Measurements from ENCODE around the gene HDAC9. TPM values are rescaled to one million over a fixed set of nuclear protein-coding genes. Genes with fewer than 3 reads are reported as not detected.

Gene HDAC9
- total RNA-seq, 1 donor = 20.9 TPM

DNA sequence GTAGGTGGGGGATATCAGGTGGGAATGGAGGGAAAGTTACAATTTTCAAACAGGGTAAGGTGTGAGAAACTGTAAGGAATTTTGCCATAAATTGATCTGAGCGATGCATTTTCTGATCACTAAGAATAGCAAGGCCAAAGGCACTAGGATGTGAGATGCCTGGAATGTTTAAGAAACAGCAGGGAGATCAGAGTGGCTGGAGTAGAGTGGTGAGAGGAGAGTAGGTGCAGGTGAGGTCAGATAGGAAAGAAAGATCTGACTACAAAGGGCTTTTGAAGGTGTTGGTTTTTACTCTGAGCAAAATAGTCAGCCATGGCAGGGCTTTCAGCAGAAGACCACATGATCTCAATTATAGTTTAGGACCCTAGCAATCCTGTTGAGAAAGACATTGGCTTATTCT lies 55.0 kb downstream of the HDAC9 start:
- no peaks in the 10 kb centered on the region for H3K9me3 ChIP-seq (ENCODE audit: low read depth, low read length)
- peaks cover 7% of the 10 kb centered on the region for H3K4me1 ChIP-seq (ENCODE audit: insufficient read depth, low read length)
- H3K27me3 ChIP-seq (ENCODE audit: insufficient read depth, low read length) = no peaks in the 10 kb centered on the region
- no peak overlapping the region for H3K4me3 ChIP-seq (ENCODE audit: low read length)

DNA sequence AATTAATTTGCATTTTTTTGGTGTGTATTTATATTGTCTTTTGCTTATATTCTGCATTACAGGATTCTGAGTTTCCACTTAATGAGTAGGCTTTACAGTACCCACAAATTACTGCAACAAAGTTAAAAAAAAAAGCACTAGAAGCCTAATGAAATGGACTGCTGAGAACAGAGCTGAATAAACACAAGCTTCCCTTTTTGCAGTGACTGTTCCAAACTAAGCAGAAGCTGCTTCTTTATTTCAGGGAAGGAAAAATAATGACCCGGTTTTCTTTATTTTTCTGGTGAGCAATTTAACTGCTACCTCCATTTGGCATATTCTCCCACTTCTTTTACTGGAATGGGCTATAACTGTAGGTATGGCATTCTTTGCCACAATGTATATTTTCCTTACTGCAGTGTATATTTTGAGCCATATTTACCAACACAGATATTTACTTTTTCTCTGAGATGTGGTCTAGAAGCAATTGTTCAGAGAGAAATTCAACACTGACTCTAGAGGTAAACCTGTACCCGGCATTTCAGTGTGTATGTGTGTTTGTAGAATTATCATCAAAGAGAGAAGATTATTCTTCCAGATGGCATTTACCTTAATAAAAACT lies 56.9 kb downstream of the HDAC9 start:
- Histone ChIP-seq H3K9me3 (ENCODE audit: low read depth, low read length) (no peaks in the 10 kb centered on the region), H3K4me1 (ENCODE audit: insufficient read depth, low read length) (peaks cover 7% of the 10 kb centered on the region), H3K27me3 (ENCODE audit: insufficient read depth, low read length) (no peaks in the 10 kb centered on the region), H3K4me3 (ENCODE audit: low read length) (no peak overlapping the region)

DNA sequence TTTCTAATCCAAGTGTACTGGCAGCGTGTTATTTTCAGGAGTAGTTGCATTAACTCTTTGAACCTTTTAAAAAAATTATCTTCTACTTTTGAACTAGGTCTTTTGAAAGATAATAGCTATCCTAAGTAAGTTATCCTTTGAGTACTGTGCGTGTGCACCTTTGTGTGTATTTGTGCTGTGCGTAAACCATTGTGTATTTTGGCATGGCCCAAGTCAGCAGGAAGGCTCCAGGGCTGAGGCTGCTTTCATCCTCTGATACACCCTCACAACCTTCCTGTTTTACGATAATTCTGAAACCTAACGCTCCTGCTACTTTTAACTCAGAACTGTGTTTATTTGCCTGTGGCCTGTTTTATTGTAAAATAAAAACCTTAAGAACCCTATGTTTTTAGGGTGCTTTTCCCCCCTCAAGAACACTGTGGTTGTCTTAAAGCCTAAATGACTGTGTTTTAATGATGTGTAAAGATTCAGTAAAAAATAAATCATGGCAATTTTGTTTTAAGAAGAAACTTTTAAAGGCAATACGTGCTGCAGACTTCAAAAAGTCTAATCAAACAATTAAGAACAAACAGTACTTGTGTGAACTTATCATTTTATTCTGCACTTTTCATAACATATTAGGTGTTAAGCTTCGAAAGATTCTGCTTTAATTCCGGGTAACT lies 57.5 kb downstream of the HDAC9 start:
- H3K4me1 ChIP-seq (ENCODE audit: insufficient read depth, low read length) = peaks cover 7% of the 10 kb centered on the region
- H3K9me3 ChIP-seq (ENCODE audit: low read depth, low read length) = no peaks in the 10 kb centered on the region
- H3K27me3 ChIP-seq (ENCODE audit: insufficient read depth, low read length) = no peaks in the 10 kb centered on the region
- H3K4me3 ChIP-seq (ENCODE audit: low read length) = no peak overlapping the region

DNA sequence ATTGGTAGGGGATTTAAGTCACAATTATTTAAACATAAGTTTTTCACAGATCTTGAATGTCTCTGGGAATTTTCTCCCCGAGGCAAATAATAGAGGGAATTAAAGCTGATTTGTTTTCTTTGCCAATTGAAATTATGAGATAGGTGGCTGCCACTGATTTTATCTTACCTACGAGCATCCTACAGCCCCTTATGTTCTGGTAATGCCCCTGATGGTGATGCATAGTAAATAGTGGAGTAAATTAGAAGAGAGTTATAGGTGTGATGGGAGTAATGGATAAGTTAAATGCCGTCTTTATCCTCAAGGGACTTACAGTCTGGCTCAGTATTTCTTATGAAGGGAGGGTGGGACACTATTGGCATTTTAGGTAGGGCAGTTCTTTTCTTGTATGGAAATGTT lies 58.1 kb downstream of the HDAC9 start:
- H3K4me3 ChIP-seq (ENCODE audit: low read length) = no peak overlapping the region
- H3K4me1 ChIP-seq (ENCODE audit: insufficient read depth, low read length) = peaks cover 7% of the 10 kb centered on the region
- H3K27me3 ChIP-seq (ENCODE audit: insufficient read depth, low read length) = no peaks in the 10 kb centered on the region
- no peaks in the 10 kb centered on the region for H3K9me3 ChIP-seq (ENCODE audit: low read depth, low read length)

DNA sequence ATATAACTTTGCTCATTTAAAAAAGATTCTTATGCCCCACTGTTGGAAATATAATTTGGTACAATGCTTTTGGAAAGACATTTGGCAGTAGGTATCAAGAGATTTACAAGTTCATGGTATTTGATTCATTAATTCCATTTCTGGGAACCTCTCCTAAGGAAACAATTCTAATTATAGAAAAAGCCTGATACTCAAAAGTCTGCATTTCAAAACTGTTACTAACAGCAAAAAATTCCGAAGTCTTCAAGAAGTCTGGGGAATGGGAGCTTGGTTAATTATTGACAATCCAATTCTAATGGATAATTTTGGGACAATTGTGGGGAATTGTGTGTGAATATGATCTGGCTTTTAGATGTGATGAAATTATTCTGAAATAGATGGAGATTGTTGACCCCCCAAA lies 59.6 kb downstream of the HDAC9 start:
- Histone ChIP-seq H3K9me3 (ENCODE audit: low read depth, low read length) (no peaks in the 10 kb centered on the region), H3K4me3 (ENCODE audit: low read length) (no peak overlapping the region), H3K27me3 (ENCODE audit: insufficient read depth, low read length) (no peaks in the 10 kb centered on the region), H3K4me1 (ENCODE audit: insufficient read depth, low read length) (peaks cover 7% of the 10 kb centered on the region)

DNA sequence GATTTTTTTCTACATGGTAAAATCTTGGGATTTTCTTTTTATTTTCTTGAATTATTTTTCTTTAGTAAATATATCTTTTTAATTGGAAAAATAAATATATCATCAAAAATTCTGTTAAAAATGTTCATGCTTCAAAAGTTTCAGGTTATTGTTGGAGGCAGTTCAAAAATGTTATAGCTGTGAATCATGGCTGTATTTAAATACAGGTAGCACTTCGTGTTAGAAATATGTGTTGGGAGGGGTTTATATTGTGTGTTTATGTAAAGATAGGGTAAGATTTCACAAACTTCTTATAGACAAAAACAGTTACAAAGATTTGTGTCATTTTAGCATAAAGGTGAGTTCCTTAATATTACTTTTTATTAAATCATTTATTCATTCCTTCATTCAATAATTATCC lies 60.4 kb downstream of the HDAC9 start:
- Histone ChIP-seq H3K27me3 (ENCODE audit: insufficient read depth, low read length) (no peaks in the 10 kb centered on the region), H3K4me3 (ENCODE audit: low read length) (no peak overlapping the region), H3K9me3 (ENCODE audit: low read depth, low read length) (no peaks in the 10 kb centered on the region), H3K4me1 (ENCODE audit: insufficient read depth, low read length) (peaks cover 7% of the 10 kb centered on the region)

DNA sequence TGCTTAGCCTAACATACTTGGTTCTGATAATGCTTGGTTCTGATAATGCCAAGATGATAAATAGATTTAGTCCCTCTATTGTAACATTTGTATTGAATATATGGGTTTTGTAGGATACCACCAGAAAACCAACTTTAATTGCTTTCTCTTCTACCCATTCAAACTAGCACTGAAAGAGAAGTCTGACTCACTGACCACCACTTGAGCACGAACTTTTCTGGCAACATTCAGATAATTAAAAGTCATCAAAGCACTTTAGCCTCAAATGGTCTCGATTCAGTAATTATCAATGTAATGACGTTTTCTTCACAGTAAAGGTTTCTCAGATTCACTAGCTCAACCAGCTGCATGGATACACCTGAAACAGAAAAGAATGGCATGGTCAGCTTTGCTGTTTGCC lies 63.0 kb downstream of the HDAC9 start:
- Histone ChIP-seq H3K4me3 (ENCODE audit: low read length) (no peak overlapping the region), H3K27me3 (ENCODE audit: insufficient read depth, low read length) (no peaks in the 10 kb centered on the region), H3K9me3 (ENCODE audit: low read depth, low read length) (no peaks in the 10 kb centered on the region), H3K4me1 (ENCODE audit: insufficient read depth, low read length) (no peaks in the 10 kb centered on the region)

DNA sequence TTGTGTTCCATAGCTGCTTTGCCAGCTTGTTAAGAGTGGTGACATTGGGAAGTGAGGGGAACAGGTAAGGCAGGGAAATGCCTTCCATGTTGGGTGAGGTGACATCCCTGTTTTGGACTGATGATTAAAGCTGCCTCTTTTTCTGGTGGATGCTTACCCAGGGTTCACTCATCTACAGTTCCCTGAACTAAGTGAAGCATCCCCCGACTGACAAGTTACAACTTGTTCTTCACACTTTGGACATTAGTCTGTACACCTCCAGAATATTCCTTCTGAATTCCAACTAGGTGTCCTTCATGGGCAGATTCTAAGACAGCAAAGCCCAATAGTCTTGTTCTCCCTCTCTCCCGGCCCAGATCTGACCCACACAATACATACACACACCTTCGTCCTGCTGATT lies 63.4 kb downstream of the HDAC9 start:
- Histone ChIP-seq H3K4me1 (ENCODE audit: insufficient read depth, low read length) (no peaks in the 10 kb centered on the region), H3K4me3 (ENCODE audit: low read length) (no peak overlapping the region), H3K27me3 (ENCODE audit: insufficient read depth, low read length) (no peaks in the 10 kb centered on the region), H3K9me3 (ENCODE audit: low read depth, low read length) (no peaks in the 10 kb centered on the region)

DNA sequence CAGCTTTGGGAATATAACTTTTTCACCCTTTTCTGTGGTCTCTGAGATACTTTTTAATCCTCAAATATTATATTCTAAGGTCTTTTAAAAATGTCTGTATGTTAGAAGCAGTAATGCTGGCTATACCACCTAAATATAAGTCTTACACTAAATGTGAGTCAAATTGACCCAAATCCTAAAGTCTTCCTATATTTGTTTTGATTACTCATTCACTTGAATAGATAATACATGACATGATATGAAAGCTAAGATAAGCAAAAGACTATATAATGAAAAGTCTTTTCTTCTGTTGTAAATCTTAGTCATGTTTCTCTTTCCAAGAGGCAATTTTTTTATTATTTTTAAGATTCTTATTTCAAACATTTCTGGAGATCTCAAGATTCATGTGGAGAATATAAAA lies 64.2 kb downstream of the HDAC9 start:
- Histone ChIP-seq H3K4me3 (ENCODE audit: low read length) (no peak overlapping the region), H3K9me3 (ENCODE audit: low read depth, low read length) (no peaks in the 10 kb centered on the region), H3K4me1 (ENCODE audit: insufficient read depth, low read length) (no peaks in the 10 kb centered on the region), H3K27me3 (ENCODE audit: insufficient read depth, low read length) (no peaks in the 10 kb centered on the region)

DNA sequence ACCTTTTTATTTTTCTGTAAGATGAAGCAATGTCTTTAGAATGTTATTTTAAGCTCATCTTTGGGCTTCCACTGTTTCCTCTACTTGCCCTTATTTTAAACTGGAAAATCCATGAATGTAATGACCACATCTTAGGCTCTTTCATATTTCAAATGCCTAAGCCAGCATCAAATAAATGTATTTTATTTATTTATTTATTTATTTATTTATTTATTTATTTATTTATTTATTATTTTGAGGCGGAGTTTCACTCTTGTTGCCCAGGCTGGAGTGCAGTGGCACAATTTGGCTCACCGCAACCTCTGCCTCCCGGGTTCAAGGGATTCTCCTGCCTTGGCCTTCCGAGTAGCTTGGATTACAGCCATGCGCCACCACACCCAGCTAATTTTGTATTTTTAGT lies 69.2 kb downstream of the HDAC9 start:
- Histone ChIP-seq H3K27me3 (ENCODE audit: insufficient read depth, low read length) (no peaks in the 10 kb centered on the region), H3K4me1 (ENCODE audit: insufficient read depth, low read length) (peaks cover 5% of the 10 kb centered on the region), H3K9me3 (ENCODE audit: low read depth, low read length) (no peaks in the 10 kb centered on the region), H3K4me3 (ENCODE audit: low read length) (no peak overlapping the region)

DNA sequence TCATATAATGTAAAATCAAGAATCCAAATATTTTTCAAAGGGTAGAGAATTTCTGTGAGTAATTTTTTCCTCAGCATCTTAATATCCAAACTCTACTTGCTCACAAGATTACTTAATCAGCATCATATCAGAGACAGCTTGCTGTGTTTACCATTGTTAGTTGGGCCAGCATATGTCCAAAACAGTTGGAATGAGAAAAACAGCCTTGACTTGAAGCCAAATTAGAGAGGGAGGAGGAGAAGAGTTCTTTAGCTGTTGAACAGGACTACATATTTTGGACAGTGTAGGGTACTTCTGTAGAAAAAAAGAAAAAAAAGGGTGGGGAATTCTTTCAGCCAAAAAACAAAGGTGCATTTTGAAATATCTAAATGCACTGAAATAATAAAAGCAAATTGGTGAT lies 69.8 kb downstream of the HDAC9 start:
- Histone ChIP-seq H3K4me1 (ENCODE audit: insufficient read depth, low read length) (peaks cover 5% of the 10 kb centered on the region), H3K4me3 (ENCODE audit: low read length) (no peak overlapping the region), H3K27me3 (ENCODE audit: insufficient read depth, low read length) (no peaks in the 10 kb centered on the region), H3K9me3 (ENCODE audit: low read depth, low read length) (no peaks in the 10 kb centered on the region)

DNA sequence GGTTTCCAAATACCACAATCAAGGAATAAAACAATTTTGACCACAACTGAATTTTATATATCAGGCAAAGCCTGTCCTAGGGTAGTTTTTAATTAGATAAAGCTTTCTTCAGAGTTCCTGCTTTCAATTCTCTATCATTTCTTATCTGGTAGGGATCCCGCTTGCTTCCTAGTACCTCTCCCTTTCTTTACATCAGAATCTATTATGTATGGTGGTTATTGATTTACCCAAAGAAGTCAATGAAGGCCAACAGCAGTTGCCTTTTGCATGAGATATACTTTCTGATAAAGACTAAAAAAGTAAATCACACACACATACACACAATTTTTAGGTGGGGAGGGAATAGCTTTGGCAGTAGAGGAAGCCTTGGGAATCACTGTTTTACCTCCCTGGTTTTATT lies 70.7 kb downstream of the HDAC9 start:
- peaks cover 5% of the 10 kb centered on the region for H3K4me1 ChIP-seq (ENCODE audit: insufficient read depth, low read length)
- no peak overlapping the region for H3K4me3 ChIP-seq (ENCODE audit: low read length)
- no peaks in the 10 kb centered on the region for H3K9me3 ChIP-seq (ENCODE audit: low read depth, low read length)
- no peaks in the 10 kb centered on the region for H3K27me3 ChIP-seq (ENCODE audit: insufficient read depth, low read length)

DNA sequence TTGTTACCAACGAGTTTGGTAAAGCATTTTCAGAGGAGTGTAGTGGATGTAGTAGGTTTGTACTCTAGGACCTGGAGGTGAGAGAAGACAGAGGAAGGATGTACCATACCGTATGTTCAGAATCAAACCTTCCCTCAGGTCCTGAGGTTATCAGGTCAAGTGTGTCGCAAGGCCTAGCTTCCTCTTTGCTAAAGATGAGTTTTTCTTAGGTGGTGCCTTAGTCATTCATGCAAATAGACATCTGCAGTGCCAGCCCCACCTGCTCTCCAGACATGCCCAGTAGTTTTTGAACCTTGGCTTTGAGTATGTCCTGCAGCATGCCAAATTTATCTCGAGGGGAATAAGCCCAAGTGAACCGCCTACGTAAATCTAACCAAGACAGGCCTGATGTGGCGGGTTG lies 71.3 kb downstream of the HDAC9 start:
- H3K27me3 ChIP-seq (ENCODE audit: insufficient read depth, low read length) = no peaks in the 10 kb centered on the region
- H3K9me3 ChIP-seq (ENCODE audit: low read depth, low read length) = no peaks in the 10 kb centered on the region
- H3K4me3 ChIP-seq (ENCODE audit: low read length) = no peak overlapping the region
- peaks cover 5% of the 10 kb centered on the region for H3K4me1 ChIP-seq (ENCODE audit: insufficient read depth, low read length)

DNA sequence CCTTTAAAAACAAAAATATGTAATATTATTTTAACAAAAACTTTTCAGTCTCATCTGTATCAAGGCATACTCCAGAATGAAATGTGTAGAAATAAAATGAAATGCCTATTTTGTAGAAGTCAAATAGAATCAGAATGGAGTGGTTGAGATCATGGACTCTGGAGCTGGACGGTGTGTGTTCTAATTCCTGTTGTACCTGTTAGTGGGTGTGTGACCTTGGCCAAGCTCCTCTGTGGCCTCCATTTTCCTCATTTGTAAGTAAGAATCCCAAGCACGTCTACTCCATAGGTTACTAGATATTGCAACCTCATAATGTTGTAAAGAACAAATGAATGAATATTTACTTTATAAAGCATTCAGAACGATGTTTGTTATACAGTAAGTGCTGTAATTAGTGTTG lies 74.9 kb downstream of the HDAC9 start:
- H3K4me1 ChIP-seq (ENCODE audit: insufficient read depth, low read length) = peaks cover 5% of the 10 kb centered on the region
- no peaks in the 10 kb centered on the region for H3K27me3 ChIP-seq (ENCODE audit: insufficient read depth, low read length)
- H3K9me3 ChIP-seq (ENCODE audit: low read depth, low read length) = no peaks in the 10 kb centered on the region
- H3K4me3 ChIP-seq (ENCODE audit: low read length) = no peak overlapping the region

DNA sequence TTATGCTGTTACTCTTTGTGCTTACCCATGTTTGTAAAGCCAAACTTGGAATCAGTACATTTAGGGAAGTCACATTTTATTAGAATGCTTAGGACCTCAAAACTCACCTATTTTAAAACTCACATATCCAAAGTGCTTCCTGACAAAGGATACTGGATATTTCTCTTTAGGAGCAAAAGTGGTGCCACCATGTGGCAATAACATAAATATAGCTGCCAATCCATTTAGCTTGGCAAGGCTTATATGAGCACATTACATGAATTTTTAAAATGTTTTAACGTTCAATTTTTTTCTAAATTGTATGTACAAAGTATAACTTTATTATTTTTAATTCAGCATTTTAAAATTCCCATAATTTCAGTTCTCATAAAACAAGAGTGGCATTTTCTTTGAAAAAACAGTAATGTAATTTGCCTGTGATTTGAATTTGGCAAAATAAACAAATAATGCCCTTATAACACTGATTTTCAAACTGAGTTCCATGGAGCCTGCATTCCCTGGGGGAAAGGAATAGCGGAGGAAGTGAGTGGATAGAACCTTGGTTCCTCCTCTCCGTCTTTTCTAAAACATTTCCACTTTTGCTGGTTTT lies 75.4 kb downstream of the HDAC9 start:
- H3K4me1 ChIP-seq (ENCODE audit: insufficient read depth, low read length) = peaks cover 5% of the 10 kb centered on the region
- no peaks in the 10 kb centered on the region for H3K9me3 ChIP-seq (ENCODE audit: low read depth, low read length)
- H3K4me3 ChIP-seq (ENCODE audit: low read length) = no peak overlapping the region
- H3K27me3 ChIP-seq (ENCODE audit: insufficient read depth, low read length) = no peaks in the 10 kb centered on the region

DNA sequence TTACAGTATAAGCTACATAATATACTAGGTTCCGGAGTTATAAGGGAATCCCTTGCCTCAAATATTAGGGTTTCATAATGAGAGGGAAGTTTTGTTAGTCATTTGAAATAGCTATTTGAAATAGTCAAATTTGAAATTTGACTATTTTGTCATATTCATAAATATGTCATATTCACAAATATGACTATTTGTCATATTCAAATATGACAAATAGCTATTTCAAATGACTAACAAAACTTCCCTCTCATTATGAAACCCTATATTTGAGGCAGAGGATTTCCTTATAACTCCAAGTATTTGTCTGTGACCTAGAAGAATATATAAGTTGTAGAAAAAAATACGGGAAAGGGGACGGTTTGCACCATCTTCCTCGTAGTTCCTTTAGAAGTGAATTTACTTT lies 76.6 kb downstream of the HDAC9 start:
- no peak overlapping the region for H3K4me3 ChIP-seq (ENCODE audit: low read length)
- H3K9me3 ChIP-seq (ENCODE audit: low read depth, low read length) = no peaks in the 10 kb centered on the region
- no peaks in the 10 kb centered on the region for H3K4me1 ChIP-seq (ENCODE audit: insufficient read depth, low read length)

More for the DNA sequence above, 76.6 kb downstream of the HDAC9 start:
- no peaks in the 10 kb centered on the region for H3K27me3 ChIP-seq (ENCODE audit: insufficient read depth, low read length)

Data from mononuclear cell (primary cell).